Caco-2 (cell line): Measurements from ENCODE around the gene SRRT. TPM values are rescaled to one million over a fixed set of nuclear protein-coding genes. Genes with fewer than 3 reads are reported as not detected.
"Not testable (repeated sequence)": the region's sequence is repeated elsewhere in the genome, so short reads cannot be mapped to it uniquely, and the experiment has no call there.

Source experiments
- BruUV-seq: library from RNA; stranded (reverse); fragments of 400-500 nt; replicated peaks from 2 replicates; lab custom pipeline; 2021; lab: Mats Ljungman, UMichigan
- CTCF ChIA-PET: fragments of 300-600 bp; sonication (Branson Sonifier 250); formaldehyde crosslinking; loops from one replicate; lab custom pipeline; 2022; ENCODE audit warnings: antibody characterized with exemption; lab: Charles Lee
- POLR2A ChIA-PET: fragments of 300-600 bp; sonication (Branson Sonifier 250); formaldehyde crosslinking; loops from one replicate; lab custom pipeline; 2022; ENCODE audit warnings: antibody characterized with exemption; lab: Charles Lee
- DNase-seq, 2 experiments: peaks; one replicate each; pipeline versions ENCODE4 v3.0.0 to v3.0.0-alpha.2; 2020 to 2022
- H3K27me3 ChIP-seq: replicated peaks from 2 replicates; pipeline ENCODE4 v1.6.0; 2011; ENCODE audit warnings: low read length; ENCODE audit not compliant: control insufficient read depth, insufficient read depth
- H3K36me3 ChIP-seq: 2 replicates; pipeline ENCODE4 v1.5.1; 2011; ENCODE audit warnings: low read length; ENCODE audit not compliant: control insufficient read depth, insufficient read depth
- H3K4me1 ChIP-seq: fragments of 250-450 bp; sonication (Bioruptor Pico); 2 replicates; pipeline ENCODE4 v1.5.1; 2020; ENCODE audit warnings: mild to moderate bottlenecking
- H3K4me3 ChIP-seq: 2 replicates; pipeline ENCODE4 v1.5.1; 2011; ENCODE audit warnings: low read depth, mild to moderate bottlenecking, control low read depth, low read length
- H3K9me3 ChIP-seq: fragments of 250-450 bp; sonication (Bioruptor Pico); 2 replicates; pipeline ENCODE4 v1.5.1; 2020; ENCODE audit warnings: mild to moderate bottlenecking, moderate library complexity
- H3K27ac Mint-ChIP-seq: one replicate; pipeline ENCODE4 v1.8.0; 2022; ENCODE audit warnings: mixed read lengths; ENCODE audit not compliant: unreplicated experiment
- H3K27me3 Mint-ChIP-seq: one replicate; pipeline ENCODE4 v1.8.0; 2022; ENCODE audit warnings: mixed read lengths; ENCODE audit not compliant: insufficient read depth, unreplicated experiment
- H3K36me3 Mint-ChIP-seq: one replicate; pipeline ENCODE4 v1.8.0; 2022; ENCODE audit warnings: mild to moderate bottlenecking, mixed read lengths; ENCODE audit not compliant: insufficient read depth, unreplicated experiment
- H3K4me1 Mint-ChIP-seq: one replicate; pipeline ENCODE4 v1.8.0; 2022; ENCODE audit warnings: low read depth, mixed read lengths; ENCODE audit not compliant: unreplicated experiment
- H3K4me3 Mint-ChIP-seq: one replicate; pipeline ENCODE4 v1.8.0; 2022; ENCODE audit warnings: mild to moderate bottlenecking, moderate library complexity, mixed read lengths; ENCODE audit not compliant: unreplicated experiment
- H3K9me3 Mint-ChIP-seq: one replicate; pipeline ENCODE4 v1.8.0; 2022; ENCODE audit warnings: mixed read lengths; ENCODE audit not compliant: unreplicated experiment
- intact Hi-C: fragments of 100-400 bp; cut with micrococcal nuclease; formaldehyde crosslinking; loops from one replicate; pipeline ENCODE4 v1.10.0; 2022; ENCODE audit not compliant: unreplicated experiment
- total RNA-seq: library from RNA; stranded (reverse); gene quantifications from 2 replicates; pipeline ENCODE4 v1.2.3, GENCODE V29; 2022
- TF ChIP-seq, protein P1 (sequence below), 2 experiments: fragments of 200-600 bp in 1 of 2; IDR thresholded peaks; 1 replicate in 1 of 2; 2 replicates in 1 of 2; pipeline versions ENCODE4 v1.5.1 to v1.8.0; 2011 to 2022; ENCODE audit warnings: antibody characterized with exemption in 1 of 2, control low read depth in 1 of 2, inconsistent platforms in 1 of 2, low read depth in 1 of 2, low read length in 1 of 2, mild to moderate bottlenecking in 1 of 2, moderate library complexity in 1 of 2; ENCODE audit not compliant: insufficient read depth in 1 of 2, severe bottlenecking in 1 of 2, unreplicated experiment in 1 of 2

Gene SRRT
- total RNA-seq, 1 experiment from 2014 or later, result 211 TPM

DNA sequence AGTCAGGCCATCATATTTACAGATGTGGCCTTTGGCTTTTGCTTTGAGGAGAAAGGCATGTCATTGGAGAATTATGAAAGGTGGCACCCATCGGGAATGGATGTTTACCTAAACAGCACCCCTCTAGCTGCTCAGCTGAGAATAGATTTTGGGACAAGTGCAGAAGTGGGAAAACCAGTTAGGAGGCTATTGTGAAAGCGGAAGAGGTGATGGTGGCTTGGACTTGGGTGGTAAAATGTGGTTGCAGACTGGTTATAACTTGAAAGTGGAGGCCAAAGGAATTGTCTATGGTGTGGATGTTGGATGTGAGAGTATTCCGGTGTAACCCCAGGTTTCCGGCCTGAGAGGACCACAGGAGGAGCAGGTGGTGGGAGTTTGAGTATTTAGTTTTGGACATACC lies 27.5 kb upstream of the SRRT start:
- H3K4me3 ChIP-seq, result no peak overlapping the region
- ChIA-PET POLR2A (interaction anchor here (0.7 kb wide), 1 partner anchor 19 kb away, joined by 6 read pairs; no protein-coding TSS in a partner anchor), CTCF (interaction anchor here (0.7 kb wide), 1 partner anchor 20 kb away, joined by 3 read pairs; the partner anchor contains the start of gene EPHB4)
- no TSS peak for BruUV-seq
- no peak overlapping the region for H3K27ac Mint-ChIP-seq
- H3K27me3 Mint-ChIP-seq, result no peaks in the 10 kb centered on the region
- H3K9me3 Mint-ChIP-seq, result peaks cover 9% of the 10 kb centered on the region
- intact Hi-C loops, result no loop called here
- peaks cover 12% of the 10 kb centered on the region for H3K36me3 Mint-ChIP-seq
- no peaks in the 10 kb centered on the region for H3K36me3 ChIP-seq
- H3K4me3 Mint-ChIP-seq, result no peak overlapping the region
- no peaks in the 10 kb centered on the region for H3K9me3 ChIP-seq
- H3K4me1 Mint-ChIP-seq, result peaks cover 10% of the 10 kb centered on the region
- no peak for DNase-seq
- no peaks in the 10 kb centered on the region for H3K27me3 ChIP-seq
- no peaks in the 10 kb centered on the region for H3K4me1 ChIP-seq
- TF ChIP-seq, protein P1, sequence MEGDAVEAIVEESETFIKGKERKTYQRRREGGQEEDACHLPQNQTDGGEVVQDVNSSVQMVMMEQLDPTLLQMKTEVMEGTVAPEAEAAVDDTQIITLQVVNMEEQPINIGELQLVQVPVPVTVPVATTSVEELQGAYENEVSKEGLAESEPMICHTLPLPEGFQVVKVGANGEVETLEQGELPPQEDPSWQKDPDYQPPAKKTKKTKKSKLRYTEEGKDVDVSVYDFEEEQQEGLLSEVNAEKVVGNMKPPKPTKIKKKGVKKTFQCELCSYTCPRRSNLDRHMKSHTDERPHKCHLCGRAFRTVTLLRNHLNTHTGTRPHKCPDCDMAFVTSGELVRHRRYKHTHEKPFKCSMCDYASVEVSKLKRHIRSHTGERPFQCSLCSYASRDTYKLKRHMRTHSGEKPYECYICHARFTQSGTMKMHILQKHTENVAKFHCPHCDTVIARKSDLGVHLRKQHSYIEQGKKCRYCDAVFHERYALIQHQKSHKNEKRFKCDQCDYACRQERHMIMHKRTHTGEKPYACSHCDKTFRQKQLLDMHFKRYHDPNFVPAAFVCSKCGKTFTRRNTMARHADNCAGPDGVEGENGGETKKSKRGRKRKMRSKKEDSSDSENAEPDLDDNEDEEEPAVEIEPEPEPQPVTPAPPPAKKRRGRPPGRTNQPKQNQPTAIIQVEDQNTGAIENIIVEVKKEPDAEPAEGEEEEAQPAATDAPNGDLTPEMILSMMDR (IDR thresholded peaks at IDR 0.05; ENCODE audit: insufficient read depth in 1 of 2, low read depth in 1 of 2, low read length in 1 of 2, severe bottlenecking in 1 of 2, unreplicated experiment in 1 of 2), result no peak

DNA sequence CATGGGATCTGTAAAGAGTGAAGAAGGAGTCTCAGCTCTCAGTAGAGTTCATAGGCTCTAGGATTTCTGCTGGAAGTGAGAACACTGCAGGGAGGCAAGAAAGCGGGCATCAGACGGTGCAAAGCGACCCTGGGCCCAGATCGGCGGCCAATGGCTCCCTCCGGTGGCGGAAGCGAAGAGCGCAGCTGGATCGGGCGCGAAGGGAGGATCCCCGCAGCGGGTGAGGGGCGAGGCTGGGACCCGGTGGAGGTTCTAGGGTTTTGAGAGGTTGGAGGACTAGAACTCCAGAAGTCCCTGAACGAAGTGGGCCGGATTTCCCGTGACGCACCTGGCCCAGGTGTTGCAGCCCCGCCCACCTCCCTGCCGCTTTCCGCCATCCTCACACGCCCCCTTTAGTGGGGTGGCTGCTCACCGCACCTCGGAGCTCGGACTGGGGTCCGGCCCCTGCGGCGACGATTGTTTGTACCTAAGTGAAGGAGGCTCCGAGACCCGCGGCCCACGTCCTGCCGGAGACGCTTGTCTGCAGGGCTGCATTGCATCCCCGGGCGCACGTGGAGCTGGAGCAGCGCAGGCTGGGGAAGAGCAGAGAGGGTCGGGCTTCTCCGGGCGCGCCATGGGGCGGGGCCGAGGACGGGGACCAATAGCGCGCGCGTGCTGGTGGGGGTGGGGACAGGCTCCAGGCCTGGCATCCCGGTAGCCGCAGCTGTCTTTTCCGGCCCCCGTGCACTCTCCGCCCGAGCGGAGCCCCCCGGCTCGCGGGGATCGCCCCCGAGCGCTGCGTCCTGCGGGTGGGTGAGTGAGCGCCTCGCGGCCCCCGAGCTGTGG lies 22.6 kb upstream of the SRRT start, which contains the start of gene SLC12A9:
SLC12A9 (plus strand) TSS at position 666 of the 825 bp plus-strand sequence. CDS start 1,485 bp downstream, outside the sequence.
- Histone ChIP-seq H3K4me3 (peak within 1 kb of the TSS; percentile 74), H3K9me3 (no peaks in the 10 kb centered on the region), H3K4me1 (peaks cover 9% of the 10 kb centered on the region), H3K27me3 (no peaks in the 10 kb centered on the region), H3K36me3 (no peaks in the 10 kb centered on the region; the same call in 1 of the 2 replicates)
- Mint-ChIP-seq H3K36me3 (peaks cover 40% of the 10 kb centered on the region), H3K4me1 (peaks cover 15% of the 10 kb centered on the region), H3K4me3 (peak within 1 kb of the TSS; percentile 79), H3K9me3 (peaks cover 4% of the 10 kb centered on the region), H3K27me3 (no peaks in the 10 kb centered on the region), H3K27ac (peak within 1 kb of the TSS; percentile 66)
- ChIA-PET CTCF (interaction anchor here (0.5 to 3.0 kb wide), 27 partner anchors 9 to 884 kb away, joined by 3 to 66 read pairs (median 4); partner anchors contain the start of genes EPHB4, MOSPD3, POP7 and SRRT), POLR2A (interaction anchor here (0.6 to 1.4 kb wide), 11 partner anchors 20 to 350 kb away, joined by 3 to 14 read pairs (median 4); partner anchors contain the start of genes EPHB4, FBXO24, POP7 and SRRT)
- TF ChIP-seq, protein P1 (IDR thresholded peaks at IDR 0.05; ENCODE audit: insufficient read depth in 1 of 2, low read depth in 1 of 2, low read length in 1 of 2, severe bottlenecking in 1 of 2, unreplicated experiment in 1 of 2), result peak; percentile 89 to 97
- intact Hi-C loops, result loop anchor here (1.0 to 2.0 kb wide), 7 partner anchors 15 to 265 kb away; partner anchors contain the start of genes EPHB4, FBXO24, LRCH4 and UFSP1
- peak; percentile 93 to 95 for DNase-seq
- TSS peak; percentile 90 for BruUV-seq

DNA sequence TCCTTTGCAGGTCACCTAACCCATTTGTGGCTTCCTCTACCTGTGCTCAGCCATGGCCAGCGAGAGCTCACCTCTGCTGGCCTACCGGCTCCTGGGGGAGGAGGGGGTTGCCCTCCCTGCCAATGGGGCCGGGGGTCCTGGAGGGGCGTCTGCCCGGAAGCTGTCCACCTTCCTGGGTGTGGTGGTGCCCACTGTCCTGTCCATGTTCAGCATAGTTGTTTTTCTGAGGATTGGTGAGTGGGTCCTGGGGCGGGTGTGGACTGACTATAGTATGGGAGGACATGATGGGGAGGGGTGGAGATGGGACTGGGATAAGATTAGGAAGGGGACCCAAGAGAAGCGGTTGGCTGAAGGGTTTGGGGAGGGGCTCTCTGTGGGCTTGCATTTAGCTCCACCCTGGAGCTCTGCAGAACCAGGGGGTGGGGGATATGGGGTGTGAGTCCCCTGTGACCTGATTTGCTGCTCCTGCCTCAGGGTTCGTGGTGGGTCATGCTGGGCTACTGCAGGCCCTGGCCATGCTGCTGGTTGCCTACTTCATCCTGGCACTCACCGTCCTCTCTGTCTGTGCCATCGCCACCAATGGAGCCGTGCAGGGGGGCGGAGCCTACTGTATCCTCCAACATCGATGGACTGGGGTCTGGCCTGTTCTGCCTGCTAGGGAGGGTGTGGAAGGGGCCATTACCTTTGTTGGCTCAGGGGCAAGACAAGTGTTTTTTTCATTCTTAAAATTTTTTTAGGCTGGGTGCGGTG lies 20.6 kb upstream of the SRRT start:
- Mint-ChIP-seq H3K9me3 (no peaks in the 10 kb centered on the region), H3K27me3 (no peaks in the 10 kb centered on the region), H3K27ac (no peak overlapping the region), H3K4me3 (no peak overlapping the region), H3K36me3 (peaks cover 46% of the 10 kb centered on the region), H3K4me1 (peaks cover 15% of the 10 kb centered on the region)
- TF ChIP-seq, protein P1 (IDR thresholded peaks at IDR 0.05; ENCODE audit: insufficient read depth in 1 of 2, low read depth in 1 of 2, low read length in 1 of 2, severe bottlenecking in 1 of 2, unreplicated experiment in 1 of 2), result no peak
- POLR2A ChIA-PET, result no interaction called here
- Histone ChIP-seq H3K36me3 (no peaks in the 10 kb centered on the region; the same call in 1 of the 2 replicates), H3K9me3 (no peaks in the 10 kb centered on the region), H3K4me1 (peaks cover 11% of the 10 kb centered on the region), H3K27me3 (no peaks in the 10 kb centered on the region), H3K4me3 (no peak overlapping the region)
- CTCF ChIA-PET, result interaction anchor here (0.6 kb wide), 1 partner anchor 122 kb away, joined by 7 read pairs; no protein-coding TSS in a partner anchor
- intact Hi-C loops, result no loop called here
- BruUV-seq, result no TSS peak
- no peak for DNase-seq

GRCh38 chr7:100854899-100855298 lies 20.0 kb upstream of the SRRT start:
- DNase-seq, H3K27me3 Mint-ChIP-seq, POLR2A ChIA-PET, H3K27ac Mint-ChIP-seq, H3K9me3 ChIP-seq, BruUV-seq, H3K27me3 ChIP-seq, H3K4me3 Mint-ChIP-seq, H3K9me3 Mint-ChIP-seq, intact Hi-C loops, CTCF ChIA-PET, H3K4me3 ChIP-seq, H3K36me3 ChIP-seq: not testable (repeated sequence)
- peaks cover 15% of the 10 kb centered on the region for H3K4me1 Mint-ChIP-seq
- H3K36me3 Mint-ChIP-seq, result peaks cover 52% of the 10 kb centered on the region
- peaks cover 11% of the 10 kb centered on the region for H3K4me1 ChIP-seq
